Fibroblast of upper back skin (primary cell): Measurements from ENCODE around the gene SNED1.

ENCODE experiments used
- DNase-seq: peaks from one replicate; pipeline ENCODE4 v3.0.0-alpha.2; 2013

The SNED1 gene

DNA sequence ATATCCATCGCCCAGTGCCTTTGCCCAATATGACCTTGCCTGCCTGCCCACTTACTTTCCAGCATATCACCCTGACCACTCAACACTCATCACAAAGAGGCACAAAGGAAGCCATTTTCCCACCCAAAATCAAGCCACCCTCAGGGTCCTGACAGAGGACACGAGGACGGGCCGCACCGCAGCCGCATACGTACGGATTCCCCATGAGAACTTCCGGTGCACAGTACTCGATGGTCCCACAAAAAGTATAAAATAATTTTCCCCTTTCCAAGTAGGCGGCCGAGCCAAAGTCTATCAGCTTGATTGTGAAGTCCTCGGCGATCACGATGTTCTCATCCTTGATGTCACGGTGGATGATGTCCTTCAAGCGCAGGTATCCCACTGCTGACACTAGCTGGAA is 113.6 kb downstream of the SNED1 start:
- no peak for DNase-seq

DNA sequence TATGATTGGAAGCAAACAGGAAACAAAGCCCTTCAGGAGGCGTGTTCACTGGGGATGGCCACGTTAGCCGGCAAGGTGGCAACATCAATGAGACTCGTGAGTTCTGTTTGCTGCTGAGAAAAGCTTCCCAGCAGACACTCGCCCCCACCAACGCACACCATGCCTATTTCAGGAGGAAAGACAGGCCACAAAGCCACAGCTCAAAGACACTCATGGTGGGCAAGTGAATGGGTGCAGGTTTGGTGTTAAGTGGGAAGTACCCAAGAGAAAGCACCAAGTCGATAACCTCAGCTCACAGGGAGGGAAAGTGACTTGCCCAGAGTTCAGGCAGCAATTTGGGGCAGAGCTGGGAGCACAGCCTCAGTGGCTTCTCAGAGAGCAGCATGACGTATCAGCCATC is 114.2 kb downstream of the SNED1 start:
- no peak for DNase-seq

DNA sequence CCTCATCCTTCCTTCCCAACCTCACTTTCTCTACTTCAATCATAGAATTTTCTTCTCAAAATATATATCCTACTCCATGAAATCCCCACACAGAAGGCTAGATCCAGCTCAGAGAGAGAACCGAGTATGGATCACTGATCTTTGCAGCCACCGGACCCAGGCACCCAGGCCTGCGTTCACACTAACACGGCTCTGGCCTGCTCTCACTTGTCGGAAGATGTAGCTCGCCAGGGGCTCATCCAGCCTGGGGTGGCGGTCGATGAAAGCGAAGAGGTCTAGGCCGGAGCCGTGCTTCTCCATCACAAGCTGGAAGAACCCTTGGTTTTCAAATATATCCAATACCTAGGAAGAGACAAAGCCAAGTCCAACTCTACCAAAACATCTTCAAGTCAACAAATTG is 116.4 kb downstream of the SNED1 start:
- no peak for DNase-seq

DNA sequence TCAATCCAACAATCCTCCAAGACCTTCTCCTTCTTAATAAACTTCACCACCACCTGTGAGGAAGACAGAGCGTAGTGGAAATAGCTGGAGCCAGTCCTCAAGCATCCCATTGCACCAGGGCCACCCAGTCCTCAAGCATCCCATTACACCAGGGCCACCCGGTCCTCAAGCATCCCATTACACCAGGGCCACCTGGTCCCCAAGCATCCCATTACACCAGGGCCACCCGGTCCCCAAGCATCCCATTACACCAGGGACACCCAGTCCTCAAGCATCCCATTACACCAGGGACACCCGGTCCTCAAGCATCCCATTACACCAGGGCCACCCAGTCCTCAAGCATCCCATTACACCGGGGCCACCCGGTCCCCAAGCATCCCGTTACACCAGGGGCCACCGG is 116.9 kb downstream of the SNED1 start:
- DNase-seq: no peak

GRCh38 chr2:241116606-241117560 is 118.5 kb downstream of the SNED1 start:
- DNase-seq: no peak

GRCh38 chr2:241118737-241119505 is 120.5 kb downstream of the SNED1 start:
- no peak for DNase-seq

GRCh38 chr2:241120440-241120839 is 122.0 kb downstream of the SNED1 start:
- no peak for DNase-seq

DNA sequence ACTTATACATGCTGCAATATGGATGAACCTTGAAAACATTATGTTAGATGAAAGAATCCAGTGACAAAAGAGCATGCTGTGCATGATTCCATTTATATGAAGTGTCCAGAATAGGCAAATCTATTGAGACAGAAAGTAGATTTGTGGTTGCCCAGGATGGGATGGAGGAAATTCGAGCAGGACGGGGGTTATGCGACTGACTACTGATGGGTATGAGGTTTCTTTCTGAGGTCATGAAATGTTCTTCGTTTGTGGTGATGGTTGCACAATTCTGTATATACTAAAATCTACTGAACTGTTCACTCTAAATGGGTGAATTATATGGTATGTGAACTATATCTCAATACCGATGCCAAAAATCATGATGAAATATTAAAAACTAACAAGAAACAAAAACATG is 122.6 kb downstream of the SNED1 start:
- DNase-seq: no peak

DNA sequence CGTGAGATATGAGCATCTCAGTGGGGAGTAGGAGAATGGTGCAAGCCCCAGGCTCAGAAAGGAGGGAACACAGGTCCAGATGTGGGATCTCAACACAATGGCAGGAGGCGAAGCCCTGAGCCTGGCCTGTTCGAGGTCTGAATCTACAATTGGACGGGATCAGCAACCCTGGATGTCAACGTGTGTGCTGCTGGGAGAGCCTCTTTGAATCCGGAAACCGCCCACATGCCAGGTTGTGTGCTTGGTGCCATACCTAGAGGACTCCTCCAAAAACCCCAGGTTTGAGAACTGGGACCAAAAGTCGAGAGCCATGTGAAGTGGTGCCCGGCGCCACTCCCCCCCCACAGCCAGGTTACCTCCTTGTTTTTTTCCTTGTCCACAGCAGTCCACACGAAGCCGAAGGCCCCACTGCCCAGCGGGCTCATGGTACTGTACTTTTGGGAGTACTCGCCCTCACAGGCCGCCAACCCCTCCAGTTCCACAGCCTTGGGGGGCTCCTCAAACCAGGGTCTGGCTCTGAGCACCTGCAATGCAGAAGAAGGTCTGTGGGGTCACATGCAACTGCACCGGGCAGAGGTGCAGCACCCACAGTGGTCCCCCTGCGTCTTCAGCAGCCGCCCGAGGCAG is 124.1 kb downstream of the SNED1 start:
- no peak for DNase-seq

DNA sequence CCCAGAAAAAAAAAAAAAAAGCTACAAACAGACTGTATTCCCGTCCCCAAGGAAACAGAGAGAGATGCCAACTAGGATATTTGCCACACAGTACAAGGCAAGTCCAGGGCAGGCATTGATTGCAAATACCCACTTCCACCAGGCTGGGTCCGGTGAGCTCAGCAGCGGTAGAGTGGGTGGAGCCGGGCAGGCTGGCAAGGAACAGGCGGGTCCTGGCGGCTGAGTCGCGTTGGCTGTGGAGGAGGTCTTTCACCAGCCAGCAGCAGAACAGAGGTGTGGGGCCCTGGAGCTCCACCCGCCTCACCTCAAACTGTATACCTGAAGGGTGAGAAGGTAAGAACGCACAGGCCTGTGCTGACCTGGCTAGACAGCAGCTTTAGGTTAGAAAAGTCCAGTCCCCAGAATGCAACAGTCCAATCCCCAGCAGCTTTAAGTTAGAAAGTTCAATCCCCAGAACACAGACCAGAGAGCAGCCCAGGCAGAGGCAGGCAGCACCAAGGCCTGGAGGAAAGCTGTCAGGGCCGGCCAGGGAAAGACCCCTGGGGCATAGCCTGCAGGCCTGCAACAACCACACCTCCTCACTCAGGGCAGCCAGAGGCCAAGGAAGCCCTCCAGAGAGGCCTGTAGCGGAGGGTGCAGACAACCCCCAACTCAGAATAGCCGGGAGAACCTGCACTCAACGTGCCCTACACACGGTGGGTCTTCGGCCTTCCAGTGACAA is 125.6 kb downstream of the SNED1 start:
- DNase-seq: no peak

GRCh38 chr2:241125626-241126025 is 127.2 kb downstream of the SNED1 start:
- DNase-seq: no peak

DNA sequence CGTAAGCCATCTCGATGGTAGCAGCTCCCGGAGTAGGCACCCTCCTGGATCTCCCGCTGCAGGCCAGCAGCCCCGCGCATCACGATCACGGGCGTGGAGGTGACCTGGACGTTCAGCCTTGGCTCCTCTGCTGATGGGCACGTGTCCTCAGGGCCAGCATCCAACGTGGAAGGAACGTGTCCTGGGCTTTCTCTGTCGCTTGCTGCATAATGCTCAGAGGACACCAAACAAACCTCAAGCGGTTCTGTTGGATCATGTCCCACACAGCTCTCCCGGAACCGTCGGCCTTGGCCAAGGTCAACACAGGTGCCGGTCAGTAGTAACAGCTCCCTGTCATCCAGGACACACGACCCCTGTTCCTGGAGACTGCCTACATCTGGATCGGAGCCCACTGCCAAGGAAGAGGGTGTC is 127.8 kb downstream of the SNED1 start:
- no peak for DNase-seq

- DNase-seq: no peak
These were observed 128.4 kb downstream of the SNED1 start for GRCh38 chr2:241126771-241127202.

GRCh38 chr2:241128266-241128665 is 129.8 kb downstream of the SNED1 start:
- DNase-seq: no peak

DNA sequence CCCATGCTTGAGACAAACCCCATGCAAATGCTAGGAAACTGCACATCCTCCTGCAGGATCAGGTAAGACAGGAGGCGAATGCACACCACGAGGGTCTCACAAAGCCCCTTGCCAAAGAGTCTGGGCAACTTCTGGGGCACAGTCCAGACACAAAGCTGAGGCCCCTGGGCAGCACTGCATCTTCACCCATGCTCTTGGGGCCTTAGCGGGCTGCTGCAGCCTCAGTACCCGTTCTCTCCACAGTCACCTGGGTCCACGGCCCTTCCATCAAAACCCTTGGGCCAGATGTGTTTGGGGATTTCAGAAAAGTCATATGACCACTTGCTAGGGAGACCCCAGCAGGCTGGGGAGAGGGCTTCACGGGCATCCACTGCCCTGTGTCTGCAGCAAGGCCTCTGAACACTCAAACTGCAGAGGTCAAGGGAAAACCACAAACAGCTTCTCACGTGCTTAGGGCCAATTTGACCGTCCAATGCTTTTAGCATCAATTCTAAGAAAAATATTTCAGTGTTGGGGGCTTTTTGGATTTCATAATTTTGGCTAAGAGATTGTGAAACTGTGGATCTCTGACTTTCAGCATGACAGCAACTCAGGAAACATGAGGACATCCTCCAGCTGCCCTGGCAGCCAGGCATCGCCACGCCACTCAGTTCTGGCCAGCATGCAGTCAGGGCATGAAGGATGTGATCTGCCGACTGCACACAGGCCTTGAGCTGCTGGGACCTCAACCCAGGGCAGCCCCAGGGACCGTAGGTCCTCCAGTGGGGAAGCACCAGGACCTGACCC is 130.9 kb downstream of the SNED1 start:
- DNase-seq: no peak

GRCh38 chr2:241130316-241130715 is 131.9 kb downstream of the SNED1 start:
- DNase-seq: no peak

GRCh38 chr2:241131531-241131930 is 133.1 kb downstream of the SNED1 start:
- no peak for DNase-seq

- DNase-seq: no peak
These were observed 134.4 kb downstream of the SNED1 start for GRCh38 chr2:241132538-241133435.

DNA sequence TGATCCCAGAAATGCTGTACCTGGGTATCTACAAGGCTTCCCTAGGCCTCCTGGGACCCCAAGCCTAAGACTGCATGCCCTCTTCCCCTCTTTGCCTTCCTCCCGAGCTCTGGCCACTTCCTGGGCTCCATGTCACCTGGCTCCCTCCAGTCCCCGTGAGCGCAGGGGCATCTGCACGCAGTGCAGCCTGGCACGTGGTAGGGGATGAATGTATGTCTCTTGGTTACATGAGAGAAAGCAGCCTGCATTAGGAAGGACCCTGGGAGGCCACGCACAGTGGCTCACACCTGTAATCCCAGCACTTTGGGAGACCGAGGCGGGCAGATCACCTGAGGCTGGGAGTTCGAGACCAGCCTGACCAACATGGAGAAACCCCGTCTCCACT is 135.0 kb downstream of the SNED1 start:
- no peak for DNase-seq

- no peak for DNase-seq
These were observed 136.3 kb downstream of the SNED1 start for GRCh38 chr2:241134711-241135110.

- DNase-seq: no peak
These were observed 137.3 kb downstream of the SNED1 start for GRCh38 chr2:241135737-241136136.
